GM23338 (cell line): Measurements from ENCODE around the gene KCNAB1. TPM values are rescaled to one million over a fixed set of nuclear protein-coding genes. Genes with fewer than 3 reads are reported as not detected.

Experiments used
- ATAC-seq: fragments of 200-7000 bp; cut with Tn5 transposase; 3 replicates; pipeline ENCODE4 v1.9.1; 2020
- DNase-seq: peaks from one replicate; pipeline ENCODE4 v3.0.0-alpha.2; 2015; ENCODE audit warnings: low spot score
- H2AFZ ChIP-seq: fragments of 200-600 bp; sonication (generic); 2 replicates; pipeline ENCODE4 v1.8.0; 2016; ENCODE audit warnings: antibody characterized with exemption, mild to moderate bottlenecking, moderate library complexity
- H3F3A ChIP-seq: fragments of 200-600 bp; sonication (generic); replicated peaks from 2 replicates; pipeline ENCODE4 v1.8.0; 2017; ENCODE audit warnings: antibody characterized with exemption, mixed run types, low read depth
- H3K27ac ChIP-seq: fragments of 200-600 bp; sonication (generic); 2 replicates; pipeline ENCODE4 v1.6.1; 2016; ENCODE audit warnings: low read depth
- H3K27me3 ChIP-seq: fragments of 200-600 bp; sonication (generic); 2 replicates; pipeline ENCODE4 v1.8.0; 2016; ENCODE audit warnings: mild to moderate bottlenecking, mixed run types, moderate library complexity; ENCODE audit not compliant: insufficient read depth
- H3K36me3 ChIP-seq: fragments of 200-600 bp; sonication (generic); 2 replicates; pipeline ENCODE4 v1.8.0; 2016; ENCODE audit warnings: mild to moderate bottlenecking; ENCODE audit not compliant: insufficient read depth
- H3K4me1 ChIP-seq: fragments of 200-600 bp; sonication (generic); 2 replicates; pipeline ENCODE4 v1.8.0; 2016; ENCODE audit warnings: mild to moderate bottlenecking, moderate library complexity; ENCODE audit not compliant: insufficient read depth
- H3K4me2 ChIP-seq: fragments of 200-600 bp; sonication (generic); 2 replicates; pipeline ENCODE4 v1.7.1; 2017; ENCODE audit warnings: mixed run types
- H3K4me3 ChIP-seq: fragments of 200-600 bp; sonication (generic); 2 replicates; pipeline ENCODE4 v1.6.1; 2016; ENCODE audit warnings: mixed run types
- H3K79me2 ChIP-seq: fragments of 200-600 bp; sonication (generic); replicated peaks from 2 replicates; pipeline ENCODE4 v1.8.0; 2017; ENCODE audit warnings: mild to moderate bottlenecking; ENCODE audit not compliant: insufficient read depth
- H3K9me2 ChIP-seq: fragments of 200-600 bp; sonication (generic); 2 replicates; pipeline ENCODE4 v1.8.0; 2017; ENCODE audit not compliant: insufficient read depth
- H4K20me1 ChIP-seq: fragments of 200-600 bp; sonication (generic); replicated peaks from 2 replicates; pipeline ENCODE4 v1.8.0; 2017; ENCODE audit warnings: mild to moderate bottlenecking; ENCODE audit not compliant: insufficient read depth
- H3K27ac Mint-ChIP-seq: 2 replicates; pipeline ENCODE4 v1.8.0; 2020; ENCODE audit warnings: inconsistent platforms, mild to moderate bottlenecking, moderate library complexity, mixed read lengths
- H3K27me3 Mint-ChIP-seq: 3 replicates; pipeline ENCODE4 v1.8.0; 2022; ENCODE audit warnings: low read depth, mild to moderate bottlenecking, moderate library complexity, mixed read lengths, inconsistent platforms; ENCODE audit not compliant: insufficient read depth, poor library complexity
- H3K36me3 Mint-ChIP-seq: 3 replicates; pipeline ENCODE4 v1.8.0; 2021; ENCODE audit warnings: low read depth, mild to moderate bottlenecking, inconsistent platforms, moderate library complexity, mixed read lengths
- H3K4me1 Mint-ChIP-seq: 3 replicates; pipeline ENCODE4 v1.8.0; 2020; ENCODE audit warnings: mild to moderate bottlenecking, inconsistent platforms, mixed read lengths
- H3K4me3 Mint-ChIP-seq: 3 replicates; pipeline ENCODE4 v1.8.0; 2021; ENCODE audit warnings: moderate library complexity, mild to moderate bottlenecking, inconsistent platforms, mixed read lengths
- H3K9me3 Mint-ChIP-seq: 3 replicates; pipeline ENCODE4 v1.8.0; 2020; ENCODE audit warnings: moderate library complexity, mild to moderate bottlenecking, inconsistent platforms, mixed read lengths
- CREB1 ChIP-seq: fragments of 250-450 bp; sonication (Bioruptor Pico); IDR thresholded peaks from 2 replicates; pipeline ENCODE4 v1.5.0; 2020; ENCODE audit warnings: low read depth, mild to moderate bottlenecking, moderate library complexity
- CTCF ChIP-seq, 2 experiments: fragments of 200-600 bp in 1 of 2; sonication (generic) in 1 of 2; conservative IDR thresholded peaks; 2 replicates each; pipeline versions ENCODE4 v1.5.1 to v1.6.1; 2016 to 2017; ENCODE audit warnings: antibody characterized with exemption in 2 of 2, low read depth in 2 of 2, mild to moderate bottlenecking in 2 of 2, moderate library complexity in 1 of 2
- ETS1 ChIP-seq: IDR thresholded peaks from 2 replicates; pipeline ENCODE4 v1.6.1; 2016; ENCODE audit warnings: antibody characterized with exemption
- EZH2 ChIP-seq: fragments of 200-600 bp; sonication (generic); IDR thresholded peaks from one replicate; pipeline ENCODE4 v1.8.0; 2017; ENCODE audit warnings: antibody characterized with exemption, mild to moderate bottlenecking, low read depth; ENCODE audit not compliant: unreplicated experiment
- JUNB ChIP-seq: IDR thresholded peaks from one replicate; pipeline ENCODE4 v1.6.1; 2016; ENCODE audit warnings: antibody characterized with exemption; ENCODE audit not compliant: unreplicated experiment
- NANOG ChIP-seq: IDR thresholded peaks from 2 replicates; pipeline ENCODE4 v1.6.1; 2016; ENCODE audit warnings: antibody characterized with exemption, borderline replicate concordance
- STAT1 ChIP-seq: IDR thresholded peaks from one replicate; pipeline ENCODE4 v1.6.1; 2016; ENCODE audit warnings: antibody characterized with exemption; ENCODE audit not compliant: unreplicated experiment
- ZNF331 ChIP-seq: fragments of 250-450 bp; sonication (Bioruptor Pico); IDR thresholded peaks from 2 replicates; pipeline ENCODE4 v1.5.0; 2020; ENCODE audit warnings: low read depth, mild to moderate bottlenecking, moderate library complexity
- polyA plus RNA-seq: library from polyadenylated mRNA; unstranded; fragments of >200 nt; fragmentation: Nextera tagmentation; extraction: Ambion mirVana; gene quantifications from 2 replicates; pipeline ENCODE4 v1.2.1, GENCODE V29; 2016
- total RNA-seq: library from RNA; depleted of rRNA; stranded (reverse); fragments of >200 nt; shearing (Covaris generic); gene quantifications from 2 replicates; pipeline ENCODE4 v1.2.3, GENCODE V29; 2014

Gene KCNAB1
- total and polyA plus RNA-seq, 2 experiments from 2014 or later = 0.69 to 2.6 TPM

DNA sequence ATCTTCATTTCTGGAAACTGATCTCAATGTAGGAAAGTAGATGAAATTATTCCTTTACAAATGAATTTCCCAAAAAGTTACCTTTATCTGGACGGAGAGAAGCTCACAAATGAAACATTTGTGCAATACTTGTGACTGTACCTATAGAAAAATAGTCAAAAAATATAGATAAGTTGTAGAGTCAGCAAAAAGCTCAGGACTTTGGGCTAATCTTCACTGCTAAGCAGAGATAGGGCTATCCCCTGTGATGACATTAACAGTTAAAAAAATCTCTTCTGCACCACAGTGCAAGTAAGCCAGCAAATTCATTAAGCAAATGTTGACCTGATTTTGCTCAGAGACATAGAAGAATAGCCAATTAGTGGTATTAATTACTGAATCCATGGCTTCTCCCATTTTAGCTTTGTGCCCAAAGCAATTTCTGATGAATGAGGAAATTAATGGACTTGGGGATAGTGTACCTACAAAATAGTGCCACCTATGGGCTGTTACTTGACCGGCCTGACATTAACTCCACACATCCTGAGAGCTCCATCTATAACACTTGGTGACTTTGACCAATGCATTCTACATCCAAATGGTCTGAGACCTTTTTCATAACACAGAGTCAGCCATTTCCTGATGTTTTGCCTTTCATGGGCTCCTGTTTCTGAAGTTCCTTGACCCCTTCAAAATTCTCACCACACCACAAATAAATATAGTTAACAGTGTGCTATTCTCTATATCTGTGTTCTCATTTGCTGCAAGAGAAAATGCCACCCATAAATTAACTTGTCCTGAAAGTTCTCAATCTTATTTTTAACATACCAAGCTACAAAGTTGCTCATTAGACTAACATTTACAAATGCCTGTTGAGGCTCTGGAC is 329.6 kb downstream of the KCNAB1 start:
- Histone ChIP-seq H3K79me2 (no peaks in the 10 kb centered on the region), H3K4me3 (no peak overlapping the region), H3K27ac (no peak overlapping the region), H3F3A (no peaks in the 10 kb centered on the region), H3K9me2 (no peaks in the 10 kb centered on the region), H3K4me1 (no peaks in the 10 kb centered on the region), H4K20me1 (no peaks in the 10 kb centered on the region), H3K36me3 (no peaks in the 10 kb centered on the region), H2AFZ (no peak overlapping the region), H3K27me3 (no peaks in the 10 kb centered on the region), H3K4me2 (no peak overlapping the region)
- H3K9me3 Mint-ChIP-seq = no peaks in the 10 kb centered on the region
- no peak for TF ChIP-seq NANOG
- TF ChIP-seq CTCF (conservative IDR thresholded peaks at IDR 0.05; ENCODE audit: low read depth in 2 of 2) = peak; percentile 75
- H3K36me3 Mint-ChIP-seq = no peaks in the 10 kb centered on the region
- DNase-seq (peak; percentile 72), ATAC-seq (peak; percentile 88)
- no peak overlapping the region for H3K4me3 Mint-ChIP-seq
- no peaks in the 10 kb centered on the region for H3K27me3 Mint-ChIP-seq
- H3K27ac Mint-ChIP-seq = no peak overlapping the region
- H3K4me1 Mint-ChIP-seq = peaks cover 4% of the 10 kb centered on the region; the same call in 2 of the 3 replicates

GRCh38 chr3:156455839-156456238 is 335.5 kb downstream of the KCNAB1 start:
- Histone ChIP-seq H3K27me3 (no peaks in the 10 kb centered on the region), H3K36me3 (no peaks in the 10 kb centered on the region), H3F3A (no peaks in the 10 kb centered on the region), H2AFZ (no peak overlapping the region; the same call in 1 of the 2 replicates), H3K27ac (no peak overlapping the region), H3K4me3 (no peak overlapping the region), H3K79me2 (no peaks in the 10 kb centered on the region), H3K9me2 (peaks cover 8% of the 10 kb centered on the region), H3K4me2 (no peak overlapping the region), H3K4me1 (peaks cover 6% of the 10 kb centered on the region; the same call in 1 of the 2 replicates), H4K20me1 (no peaks in the 10 kb centered on the region)
- no peaks in the 10 kb centered on the region for H3K9me3 Mint-ChIP-seq
- TF ChIP-seq JUNB (no peak), ZNF331 (CRISPR knock-in tag) (no peak), EZH2 (no peak), ETS1 (no peak), CREB1 (CRISPR knock-in tag) (no peak), STAT1 (no peak), CTCF (conservative IDR thresholded peaks at IDR 0.05; ENCODE audit: low read depth in 2 of 2) (peak; percentile 22 to 29; a peak in 2 of 4 replicates)
- ATAC-seq = peak; percentile 26; the same call in 2 of the 3 replicates
- peak; percentile 56 for DNase-seq
- no peak overlapping the region for H3K4me3 Mint-ChIP-seq
- no peaks in the 10 kb centered on the region; the same call in 2 of the 3 replicates for H3K36me3 Mint-ChIP-seq
- peaks cover 6% of the 10 kb centered on the region for H3K27me3 Mint-ChIP-seq
- peak overlapping the region; percentile 83; the same call in 1 of the 2 replicates for H3K27ac Mint-ChIP-seq
- peaks cover 26% of the 10 kb centered on the region for H3K4me1 Mint-ChIP-seq
